Chondrocyte (in vitro differentiated cells): Measurements from ENCODE around the gene USP32. TPM values are rescaled to one million over a fixed set of nuclear protein-coding genes. Genes with fewer than 3 reads are reported as not detected.
"Not testable (repeated sequence)": the region's sequence is repeated elsewhere in the genome, so short reads cannot be mapped to it uniquely, and the experiment has no call there.

Experiments
- DNase-seq: peaks from one replicate; pipeline ENCODE4 v3.0.0; 2021; ENCODE audit warnings: mixed read lengths, low spot score
- H3K27ac Mint-ChIP-seq: one replicate; pipeline ENCODE4 v1.8.0; 2021; ENCODE audit warnings: mild to moderate bottlenecking, moderate library complexity, mixed read lengths; ENCODE audit not compliant: unreplicated experiment
- H3K27me3 Mint-ChIP-seq: 2 replicates; pipeline ENCODE4 v1.8.0; 2021; ENCODE audit warnings: low read depth, mixed read lengths
- H3K36me3 Mint-ChIP-seq: 2 replicates; pipeline ENCODE4 v1.8.0; 2021; ENCODE audit warnings: low read depth, mixed read lengths
- H3K4me1 Mint-ChIP-seq: 2 replicates; pipeline ENCODE4 v1.8.0; 2021; ENCODE audit warnings: low read depth, mild to moderate bottlenecking, mixed read lengths
- H3K4me3 Mint-ChIP-seq: one replicate; pipeline ENCODE4 v1.8.0; 2021; ENCODE audit warnings: mild to moderate bottlenecking, moderate library complexity, mixed read lengths; ENCODE audit not compliant: unreplicated experiment
- H3K9me3 Mint-ChIP-seq: 2 replicates; pipeline ENCODE4 v1.8.0; 2021; ENCODE audit warnings: low read depth, mixed read lengths
- total RNA-seq: library from RNA; stranded (reverse); gene quantifications from 3 replicates; pipeline ENCODE4 v1.2.1, GENCODE V29; 2021
- TF ChIP-seq, protein P1 (sequence below): fragments of 200-600 bp; sonication (generic); IDR thresholded peaks from 2 replicates; pipeline ENCODE4 v1.5.0; 2021; ENCODE audit warnings: antibody characterized with exemption, mild to moderate bottlenecking, moderate library complexity

The USP32 gene
- total RNA-seq, 1 donor from 2014 or later = 42.2 TPM

- Mint-ChIP-seq H3K4me1 (peaks cover 3% of the 10 kb centered on the region), H3K9me3 (no peaks in the 10 kb centered on the region), H3K27me3 (peaks cover 3% of the 10 kb centered on the region), H3K36me3 (no peaks in the 10 kb centered on the region), H3K4me3 (no peak overlapping the region), H3K27ac (no peak overlapping the region)
- TF ChIP-seq, protein P1, sequence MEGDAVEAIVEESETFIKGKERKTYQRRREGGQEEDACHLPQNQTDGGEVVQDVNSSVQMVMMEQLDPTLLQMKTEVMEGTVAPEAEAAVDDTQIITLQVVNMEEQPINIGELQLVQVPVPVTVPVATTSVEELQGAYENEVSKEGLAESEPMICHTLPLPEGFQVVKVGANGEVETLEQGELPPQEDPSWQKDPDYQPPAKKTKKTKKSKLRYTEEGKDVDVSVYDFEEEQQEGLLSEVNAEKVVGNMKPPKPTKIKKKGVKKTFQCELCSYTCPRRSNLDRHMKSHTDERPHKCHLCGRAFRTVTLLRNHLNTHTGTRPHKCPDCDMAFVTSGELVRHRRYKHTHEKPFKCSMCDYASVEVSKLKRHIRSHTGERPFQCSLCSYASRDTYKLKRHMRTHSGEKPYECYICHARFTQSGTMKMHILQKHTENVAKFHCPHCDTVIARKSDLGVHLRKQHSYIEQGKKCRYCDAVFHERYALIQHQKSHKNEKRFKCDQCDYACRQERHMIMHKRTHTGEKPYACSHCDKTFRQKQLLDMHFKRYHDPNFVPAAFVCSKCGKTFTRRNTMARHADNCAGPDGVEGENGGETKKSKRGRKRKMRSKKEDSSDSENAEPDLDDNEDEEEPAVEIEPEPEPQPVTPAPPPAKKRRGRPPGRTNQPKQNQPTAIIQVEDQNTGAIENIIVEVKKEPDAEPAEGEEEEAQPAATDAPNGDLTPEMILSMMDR = no peak
- DNase-seq = no peak
Measured at GRCh38 chr17:60426596-60426995, 34.7 kb upstream of the USP32 start.

- Mint-ChIP-seq H3K9me3 (no peaks in the 10 kb centered on the region), H3K36me3 (no peaks in the 10 kb centered on the region), H3K27me3 (peaks cover 3% of the 10 kb centered on the region), H3K27ac (no peak overlapping the region), H3K4me1 (peaks cover 7% of the 10 kb centered on the region), H3K4me3 (no peak overlapping the region)
- TF ChIP-seq, protein P1 = no peak
- no peak for DNase-seq
Measured at GRCh38 chr17:60425626-60426025, 33.7 kb upstream of the USP32 start.

- Mint-ChIP-seq H3K9me3 (no peaks in the 10 kb centered on the region), H3K36me3 (no peaks in the 10 kb centered on the region), H3K27ac (no peak overlapping the region), H3K27me3 (peaks cover 3% of the 10 kb centered on the region), H3K4me1 (peaks cover 7% of the 10 kb centered on the region), H3K4me3 (no peak overlapping the region)
- DNase-seq = no peak
- TF ChIP-seq, protein P1 = no peak
Measured at GRCh38 chr17:60423865-60424264, 31.9 kb upstream of the USP32 start.

DNA sequence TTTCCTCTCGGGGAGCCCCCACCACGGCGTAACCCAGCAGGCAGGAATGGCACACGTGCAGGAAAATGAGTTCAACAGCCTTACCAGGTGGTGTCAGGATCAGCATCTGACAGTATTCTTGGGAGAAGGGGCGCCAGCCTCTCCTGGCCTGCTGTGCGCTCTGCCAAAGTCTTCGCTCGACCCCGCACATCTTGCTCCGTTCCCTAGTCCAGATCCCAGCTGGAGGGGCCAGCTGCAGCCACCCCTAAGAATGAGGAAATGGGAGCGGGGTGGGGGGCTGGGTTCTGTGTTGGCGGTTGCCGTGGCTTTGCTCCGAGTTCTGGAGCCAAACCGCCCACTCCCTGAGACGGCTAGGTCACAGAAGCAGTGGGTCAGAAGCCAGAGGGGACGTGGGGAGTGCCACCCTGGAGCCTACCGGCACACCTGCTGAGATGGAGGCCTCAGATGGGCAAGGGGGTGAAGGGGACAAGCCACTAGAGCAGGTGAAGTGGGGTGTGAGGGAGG, 30.3 kb upstream of the USP32 start, which contains the start of gene CHCT1:
Gene CHCT1 (plus strand): TSS at position 328 of the 504 bp plus-strand sequence. CDS start 104 bp downstream, at position 432.
- Mint-ChIP-seq H3K27me3 (peaks cover 3% of the 10 kb centered on the region), H3K27ac (no peak within 1 kb of the TSS), H3K36me3 (no peaks in the 10 kb centered on the region), H3K9me3 (no peaks in the 10 kb centered on the region), H3K4me3 (peak within 1 kb of the TSS; percentile 74), H3K4me1 (peaks cover 7% of the 10 kb centered on the region)
- DNase-seq = no peak
- TF ChIP-seq, protein P1 = no peak

- Mint-ChIP-seq H3K36me3 (no peaks in the 10 kb centered on the region), H3K27ac (no peak overlapping the region), H3K4me1 (peaks cover 7% of the 10 kb centered on the region), H3K27me3 (peaks cover 3% of the 10 kb centered on the region), H3K9me3 (no peaks in the 10 kb centered on the region), H3K4me3 (peak overlapping the region; percentile 74)
- TF ChIP-seq, protein P1 = peak; percentile 100
- DNase-seq = no peak
Measured at GRCh38 chr17:60421273-60422161, 29.6 kb upstream of the USP32 start.

GRCh38 chr17:60419875-60420274, 27.9 kb upstream of the USP32 start:
- DNase-seq, H3K27ac Mint-ChIP-seq, H3K4me1 Mint-ChIP-seq, H3K4me3 Mint-ChIP-seq, H3K9me3 Mint-ChIP-seq, H3K36me3 Mint-ChIP-seq, H3K27me3 Mint-ChIP-seq: not testable (repeated sequence)

- H3K4me3 Mint-ChIP-seq, H3K27ac Mint-ChIP-seq, H3K9me3 Mint-ChIP-seq, H3K36me3 Mint-ChIP-seq, H3K4me1 Mint-ChIP-seq, H3K27me3 Mint-ChIP-seq, DNase-seq: not testable (repeated sequence)
Measured at GRCh38 chr17:60419003-60419402, 27.1 kb upstream of the USP32 start.
